Measurements from ENCODE around the gene MFN2. TPM values are rescaled to one million over a fixed set of nuclear protein-coding genes. Genes with fewer than 3 reads are reported as not detected.

Gene MFN2
- total and polyA plus RNA-seq, 9 of the 15 experiments (the other 6 are each of a cell fraction or from before 2014, with no cell fraction given): 10.5 to 158 (median 87.1) TPM

- no peaks in the 10 kb centered on the region for H3K9me3 ChIP-seq (replicated peaks; ENCODE audit: control insufficient read depth, insufficient read depth, low read depth, low read length)
- H3K9me1 ChIP-seq (ENCODE audit: control insufficient read depth, insufficient read depth, low read length): peaks cover 5% of the 10 kb centered on the region
- ATAC-seq: peak; percentile 2
- H2AFZ ChIP-seq (ENCODE audit: low read depth, low read length): peak overlapping the region; percentile 65
- peaks cover 47% of the 10 kb centered on the region for H3K36me3 ChIP-seq (ENCODE audit: control insufficient read depth, insufficient read depth, low read length)
- ChIA-PET CTCF (ENCODE audit: low intra/inter-chr PET ratio) (no interaction called here), POLR2A (interaction anchor here (0.6 to 8.1 kb wide), 8 partner anchors 12 to 784 kb away, joined by 3 to 141 read pairs (median 6); no protein-coding TSS in a partner anchor)
- peaks cover 36 to 44% of the 10 kb centered on the region in 2 experiments for H3K4me1 ChIP-seq (replicated peaks in 1 of 2; ENCODE audit: control insufficient read depth in 2 of 2, insufficient read depth in 2 of 2, low read length in 2 of 2)
- WGBS (ENCODE audit: insufficient coverage, low coverage, missing lambda C conversion rate): 52% methylated on average over 29 of the region's 29 CpGs
- peak in 1 of 4 experiments; percentile 31 for DNase-seq (ENCODE audit: extremely low read depth in 1 of 4, low spot score in 3 of 4)
- H4K20me1 ChIP-seq (replicated peaks; ENCODE audit: control insufficient read depth, insufficient read depth, low read length): peaks cover 12% of the 10 kb centered on the region
- H3K4me3 ChIP-seq: 0 out of 2 replicates have a peak overlapping the region, but pooled peaks have one; percentile 65
- H3K9ac ChIP-seq (ENCODE audit: insufficient read depth in 1 of 2, low read depth in 2 of 2, low read length in 2 of 2): peak overlapping the region; percentile 88 to 93
- H3K79me2 ChIP-seq (ENCODE audit: control insufficient read depth, insufficient read depth, low read length): peaks cover 39% of the 10 kb centered on the region
- no peak for FAIRE-seq
- no peaks in the 10 kb centered on the region for H3K27me3 ChIP-seq (ENCODE audit: control insufficient read depth in 2 of 2, insufficient read depth in 2 of 2, low read length in 2 of 2)
- peak overlapping the region; percentile 83 for H3K27ac ChIP-seq (ENCODE audit: extremely low read depth, low read depth, low read length)
- in situ Hi-C loops (cut with MboI) (no loop called here), intact Hi-C loops (cut with micrococcal nuclease) (no loop called here)
- H3K4me2 ChIP-seq (ENCODE audit: insufficient read depth, low read length): peak overlapping the region; percentile 90
- BruUV-seq (replicated peaks): no TSS peak
- TF ChIP-seq, protein P1, sequence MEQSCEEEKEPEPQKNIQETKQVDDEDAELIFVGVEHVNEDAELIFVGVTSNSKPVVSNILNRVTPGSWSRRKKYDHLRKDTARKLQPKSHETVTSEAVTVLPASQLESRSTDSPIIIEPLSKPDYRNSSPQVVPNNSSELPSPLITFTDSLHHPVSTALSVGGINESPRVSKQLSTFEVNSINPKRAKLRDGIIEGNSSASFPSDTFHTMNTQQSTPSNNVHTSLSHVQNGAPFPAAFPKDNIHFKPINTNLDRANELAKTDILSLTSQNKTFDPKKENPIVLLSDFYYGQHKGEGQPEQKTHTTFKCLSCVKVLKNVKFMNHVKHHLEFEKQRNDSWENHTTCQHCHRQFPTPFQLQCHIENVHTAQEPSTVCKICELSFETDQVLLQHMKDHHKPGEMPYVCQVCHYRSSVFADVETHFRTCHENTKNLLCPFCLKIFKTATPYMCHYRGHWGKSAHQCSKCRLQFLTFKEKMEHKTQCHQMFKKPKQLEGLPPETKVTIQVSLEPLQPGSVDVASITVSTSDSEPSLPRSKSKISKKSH (CRISPR knock-in tag; IDR thresholded peaks at IDR 0.05): no peak
- no peak for TF ChIP-seq SOX6 (IDR thresholded peaks at IDR 0.05)
- no peak for TF ChIP-seq RBM34 (IDR thresholded peaks at IDR 0.05; ENCODE audit: borderline replicate concordance, insufficient read depth, low read length)
- no peak for TF ChIP-seq NONO (IDR thresholded peaks at IDR 0.05; ENCODE audit: low read depth in 2 of 2, low read length in 1 of 2)
- TF ChIP-seq E2F5 (CRISPR knock-in tag; IDR thresholded peaks at IDR 0.05): peak; percentile 23; the same call in 1 of the 2 replicates
- TF ChIP-seq PHF21A (IDR thresholded peaks at IDR 0.05; ENCODE audit: borderline replicate concordance, low read depth): no peak
- TF ChIP-seq ZNF124 (CRISPR knock-in tag; IDR thresholded peaks at IDR 0.05): no peak
- TF ChIP-seq ZBED1 (IDR thresholded peaks at IDR 0.05): peak; percentile 21; the same call in 1 of the 2 replicates
- TF ChIP-seq TEAD1 (CRISPR knock-in tag; IDR thresholded peaks at IDR 0.05): peak in 1 of 2 experiments; percentile 17; a peak in 1 of 4 replicates
- TF ChIP-seq LCOR (CRISPR knock-in tag; IDR thresholded peaks at IDR 0.05): no peak
- TF ChIP-seq HLTF (IDR thresholded peaks at IDR 0.05): no peak
- no peak for TF ChIP-seq HBP1 (CRISPR knock-in tag; IDR thresholded peaks at IDR 0.05)
- no peak for TF ChIP-seq TCF7 (IDR thresholded peaks at IDR 0.05; ENCODE audit: borderline replicate concordance)
- TF ChIP-seq ZNF133 (CRISPR knock-in tag; IDR thresholded peaks at IDR 0.05): no peak
- no peak for TF ChIP-seq TAF1 (IDR thresholded peaks at IDR 0.05; ENCODE audit: control insufficient read depth, extremely low read depth, insufficient read depth, low read length, severe bottlenecking)
- TF ChIP-seq JUN (IDR thresholded peaks at IDR 0.05; ENCODE audit: borderline replicate concordance, low read depth, low read length): no peak
- no peak for TF ChIP-seq JUN (CRISPR knock-in tag; IDR thresholded peaks at IDR 0.05; ENCODE audit: borderline replicate concordance)
- TF ChIP-seq COPS2 (conservative IDR thresholded peaks at IDR 0.05): no peak
Observed at GRCh38 chr1:11979028-11979850, 1.0 kb upstream of the MFN2 start.
